Cortex of kidney (tissue), 1 donor: ENCODE measurements around the gene ZCCHC8.

Source experiments
- DNase-seq: peaks from one replicate; lab custom pipeline; 2025; lab: John Stamatoyannopoulos, UW

The ZCCHC8 gene

GRCh38 chr12:122427403-122427802, 73.3 kb downstream of the ZCCHC8 start:
- DNase-seq: no peak

- DNase-seq: no peak
These were observed 77.2 kb downstream of the ZCCHC8 start for GRCh38 chr12:122423258-122424165.

GRCh38 chr12:122422730-122423257, 77.9 kb downstream of the ZCCHC8 start:
- DNase-seq: no peak

GRCh38 chr12:122421821-122422729, 78.7 kb downstream of the ZCCHC8 start, which contains the start of gene CLIP1:
CLIP1 (minus strand) TSS chr12:122422669; CDS start chr12:122380452, 42,217 bp downstream.
- DNase-seq: no peak
